Neural progenitor cell (in vitro differentiated cells): ENCODE measurements around the gene CFAP58. TPM values are rescaled to one million over a fixed set of nuclear protein-coding genes. Genes with fewer than 3 reads are reported as not detected.

Source experiments
- DNase-seq: peaks from one replicate; pipeline ENCODE4 v3.0.0-alpha.2; 2016; ENCODE audit warnings: low spot score
- H2AFZ ChIP-seq: fragments of 200-600 bp; sonication (generic); replicated peaks from 2 replicates; pipeline ENCODE4 v1.6.1; 2016; ENCODE audit warnings: antibody characterized with exemption
- H3F3A ChIP-seq: fragments of 200-600 bp; sonication (generic); 2 replicates; pipeline ENCODE4 v1.6.1; 2016; ENCODE audit warnings: antibody characterized with exemption, low read depth
- H3K27ac ChIP-seq: fragments of 200-600 bp; sonication (generic); 2 replicates; pipeline ENCODE4 v1.5.1; 2016; ENCODE audit warnings: mild to moderate bottlenecking
- H3K27me3 ChIP-seq: fragments of 200-600 bp; sonication (generic); 2 replicates; pipeline ENCODE4 v1.6.1; 2016; ENCODE audit warnings: mild to moderate bottlenecking, moderate library complexity
- H3K36me3 ChIP-seq: fragments of 200-600 bp; sonication (generic); 2 replicates; pipeline ENCODE4 v1.5.1; 2016
- H3K4me1 ChIP-seq: fragments of 200-600 bp; sonication (generic); 2 replicates; pipeline ENCODE4 v1.6.1; 2016; ENCODE audit warnings: mixed run types
- H3K4me2 ChIP-seq: fragments of 200-600 bp; sonication (generic); 2 replicates; pipeline ENCODE4 v1.6.1; 2016
- H3K4me3 ChIP-seq: fragments of 200-600 bp; sonication (generic); 2 replicates; pipeline ENCODE4 v1.5.1; 2016
- H3K79me2 ChIP-seq: fragments of 200-600 bp; sonication (generic); 2 replicates; pipeline ENCODE4 v1.6.1; 2016; ENCODE audit warnings: low read depth
- H3K9ac ChIP-seq: fragments of 200-600 bp; sonication (generic); 2 replicates; pipeline ENCODE4 v1.6.1; 2016
- H3K9me3 ChIP-seq: fragments of 200-600 bp; sonication (generic); 2 replicates; pipeline ENCODE4 v1.5.1; 2016; ENCODE audit warnings: low read depth
- H4K20me1 ChIP-seq: fragments of 200-600 bp; sonication (generic); 2 replicates; pipeline ENCODE4 v1.6.1; 2016; ENCODE audit warnings: low read depth
- H3K27ac Mint-ChIP-seq: 3 replicates; pipeline ENCODE4 v1.8.0; 2021; ENCODE audit warnings: mixed read lengths
- H3K27me3 Mint-ChIP-seq: 2 replicates; pipeline ENCODE4 v1.8.0; 2022; ENCODE audit warnings: low read depth, mild to moderate bottlenecking, inconsistent platforms, moderate library complexity, mixed read lengths; ENCODE audit not compliant: insufficient read depth
- H3K36me3 Mint-ChIP-seq: 3 replicates; pipeline ENCODE4 v1.8.0; 2021; ENCODE audit warnings: mixed read lengths
- H3K4me1 Mint-ChIP-seq: 3 replicates; pipeline ENCODE4 v1.8.0; 2021; ENCODE audit warnings: mixed read lengths
- H3K4me3 Mint-ChIP-seq: 3 replicates; pipeline ENCODE4 v1.8.0; 2021; ENCODE audit warnings: mild to moderate bottlenecking, moderate library complexity, mixed read lengths
- H3K9me3 Mint-ChIP-seq: 3 replicates; pipeline ENCODE4 v1.8.0; 2020; ENCODE audit warnings: mixed read lengths
- CTCF ChIP-seq: fragments of 200-600 bp; sonication (generic); IDR thresholded peaks from 2 replicates; pipeline ENCODE4 v1.5.1; 2017; ENCODE audit warnings: antibody characterized with exemption, mild to moderate bottlenecking
- EZH2 ChIP-seq: fragments of 200-600 bp; sonication (generic); IDR thresholded peaks from 2 replicates; pipeline ENCODE4 v1.6.1; 2017; ENCODE audit warnings: antibody characterized with exemption, mild to moderate bottlenecking, moderate library complexity
- EZH2phosphoT487 ChIP-seq: fragments of 200-600 bp; sonication (generic); IDR thresholded peaks from 2 replicates; pipeline ENCODE4 v1.6.1; 2017; ENCODE audit warnings: antibody characterized with exemption
- total RNA-seq: library from RNA; depleted of rRNA; stranded (reverse); fragments of >200 nt; gene quantifications from 2 replicates; pipeline ENCODE4 v1.2.3, GENCODE V29; 2015; ENCODE audit warnings: low replicate concordance

The CFAP58 gene
- total RNA-seq, 1 donor from 2014 or later, result 1.7 TPM

GRCh38 chr10:104323760-104324201 lies 29.9 kb upstream of the CFAP58 start:
- no peak for TF ChIP-seq EZH2
- TF ChIP-seq CTCF, result no peak
- TF ChIP-seq EZH2phosphoT487, result no peak
- Histone ChIP-seq H3K79me2 (peaks cover 71% of the 10 kb centered on the region), H3K27ac (no peak overlapping the region), H3K4me1 (peaks cover 41% of the 10 kb centered on the region), H3F3A (peaks cover 12% of the 10 kb centered on the region), H3K36me3 (no peaks in the 10 kb centered on the region), H3K4me2 (no peak overlapping the region), H2AFZ (no peak overlapping the region), H3K9ac (no peak overlapping the region), H3K9me3 (no peaks in the 10 kb centered on the region), H3K4me3 (no peak overlapping the region), H4K20me1 (peaks cover 85% of the 10 kb centered on the region), H3K27me3 (peaks cover 28% of the 10 kb centered on the region)
- Mint-ChIP-seq H3K4me3 (no peak overlapping the region), H3K36me3 (peaks cover 10% of the 10 kb centered on the region), H3K4me1 (peaks cover 65% of the 10 kb centered on the region), H3K9me3 (no peaks in the 10 kb centered on the region), H3K27ac (no peak overlapping the region), H3K27me3 (peaks cover 21% of the 10 kb centered on the region)
- no peak for DNase-seq

GRCh38 chr10:104324221-104324686 lies 29.4 kb upstream of the CFAP58 start:
- peaks cover 66% of the 10 kb centered on the region for H3K4me1 Mint-ChIP-seq
- H3K36me3 ChIP-seq, result no peaks in the 10 kb centered on the region

GRCh38 chr10:104324931-104325330 lies 28.7 kb upstream of the CFAP58 start:
- Histone ChIP-seq H3K79me2 (peaks cover 60% of the 10 kb centered on the region), H3K4me3 (no peak overlapping the region), H3K36me3 (no peaks in the 10 kb centered on the region), H3K4me1 (peaks cover 41% of the 10 kb centered on the region), H3F3A (peaks cover 23% of the 10 kb centered on the region), H3K9ac (no peak overlapping the region), H2AFZ (no peak overlapping the region), H3K27me3 (peaks cover 33% of the 10 kb centered on the region), H3K27ac (no peak overlapping the region), H3K9me3 (no peaks in the 10 kb centered on the region), H4K20me1 (peaks cover 86% of the 10 kb centered on the region), H3K4me2 (no peak overlapping the region)
- no peak for TF ChIP-seq CTCF
- TF ChIP-seq EZH2, result no peak
- no peak for TF ChIP-seq EZH2phosphoT487
- H3K27ac Mint-ChIP-seq, result no peak overlapping the region
- peaks cover 10% of the 10 kb centered on the region for H3K36me3 Mint-ChIP-seq
- no peaks in the 10 kb centered on the region for H3K9me3 Mint-ChIP-seq
- peaks cover 67% of the 10 kb centered on the region for H3K4me1 Mint-ChIP-seq
- no peak for DNase-seq
- no peak overlapping the region for H3K4me3 Mint-ChIP-seq
- H3K27me3 Mint-ChIP-seq, result peaks cover 21% of the 10 kb centered on the region

More at GRCh38 chr10:104324221-104324686, 29.4 kb upstream of the CFAP58 start:
- no peak for TF ChIP-seq CTCF
- no peak for TF ChIP-seq EZH2phosphoT487
- TF ChIP-seq EZH2, result no peak
- Mint-ChIP-seq H3K36me3 (peaks cover 10% of the 10 kb centered on the region), H3K27ac (no peak overlapping the region), H3K27me3 (peaks cover 21% of the 10 kb centered on the region), H3K9me3 (no peaks in the 10 kb centered on the region), H3K4me3 (no peak overlapping the region)
- no peak overlapping the region for H3K27ac ChIP-seq
- H2AFZ ChIP-seq, result no peak overlapping the region
- H3K27me3 ChIP-seq, result peaks cover 28% of the 10 kb centered on the region
- no peak overlapping the region for H3K4me3 ChIP-seq
- no peak for DNase-seq
- H3K4me1 ChIP-seq, result peaks cover 41% of the 10 kb centered on the region
- no peaks in the 10 kb centered on the region for H3K9me3 ChIP-seq
- H4K20me1 ChIP-seq, result peaks cover 83% of the 10 kb centered on the region
- H3F3A ChIP-seq, result peaks cover 17% of the 10 kb centered on the region
- no peak overlapping the region for H3K9ac ChIP-seq
- H3K4me2 ChIP-seq, result no peak overlapping the region
- peaks cover 67% of the 10 kb centered on the region for H3K79me2 ChIP-seq
